ENCODE data around the gene KCNQ2.
"Not testable (repeated sequence)": the region's sequence is repeated elsewhere in the genome, so short reads cannot be mapped to it uniquely, and the experiment has no call there.

KCNQ2 gene

DNA sequence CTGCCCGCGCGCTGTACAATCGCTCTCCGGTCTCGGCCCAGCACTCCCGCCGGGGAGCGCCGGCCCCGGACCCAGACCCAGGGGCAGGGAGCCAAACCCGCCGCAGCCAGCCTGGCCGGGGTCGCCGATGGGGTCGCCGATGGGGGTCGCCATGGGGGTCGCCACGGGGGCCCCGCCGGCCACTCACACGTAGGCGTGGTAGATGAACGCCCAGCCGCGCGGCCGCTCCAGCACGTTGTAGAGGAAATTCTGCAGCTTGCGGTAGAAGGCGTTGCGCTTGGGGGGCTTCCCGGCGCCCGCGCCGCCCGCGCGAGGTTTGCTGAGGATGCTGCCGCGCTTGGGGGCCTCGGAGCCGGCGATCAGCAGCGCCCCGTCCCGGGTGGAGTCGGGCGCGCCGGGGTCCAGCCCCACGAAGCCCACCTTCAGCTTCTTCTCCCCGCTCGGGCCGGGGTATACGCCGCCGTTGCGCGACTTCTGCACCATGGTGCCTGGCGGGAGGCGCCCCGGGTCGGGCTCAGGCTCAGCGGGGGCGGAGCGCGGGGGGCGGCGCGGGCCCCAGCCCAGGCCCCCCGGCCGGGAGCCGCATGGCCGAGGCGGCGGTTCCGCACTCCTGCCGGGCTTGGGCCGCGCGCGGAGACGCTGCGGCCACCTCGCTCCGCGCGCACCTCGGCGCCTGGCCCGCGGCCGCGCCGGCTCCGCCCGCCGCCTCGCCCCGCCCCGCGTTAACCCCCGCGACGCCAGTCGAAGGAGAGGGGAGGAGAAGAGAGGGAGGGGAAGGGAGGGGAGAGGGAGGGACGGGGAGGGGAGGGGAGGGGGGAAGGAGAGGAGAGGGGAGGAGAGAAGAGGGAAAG lies at the start of gene KCNQ2:
KCNQ2 (minus strand) TSS at position 675 of the 851 bp plus-strand sequence; CDS start at position 483, 192 bp downstream.
- DNase-seq (ENCODE audit: low spot score): no peak

DNA sequence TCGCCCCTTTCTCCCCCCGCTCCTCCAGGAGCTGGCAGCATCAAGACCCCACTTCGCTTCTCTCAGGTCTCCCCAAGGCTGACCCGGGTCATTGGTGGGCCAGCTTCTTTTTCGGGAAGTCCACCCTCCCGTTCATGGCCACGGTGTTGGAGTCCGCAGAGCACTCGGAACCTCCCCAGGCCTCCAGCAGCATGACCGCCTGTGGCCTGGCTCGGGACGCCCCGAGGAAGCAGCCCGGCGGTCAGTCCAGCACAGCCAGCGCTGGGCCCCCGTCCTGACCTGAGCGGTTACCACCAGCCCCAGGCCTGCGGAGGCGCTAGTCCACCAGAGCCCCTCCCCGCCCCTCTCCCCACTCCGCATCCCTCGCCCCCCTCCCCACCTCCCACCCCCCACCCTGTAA lies 49.1 kb upstream of the KCNQ2 start:
- DNase-seq (ENCODE audit: low spot score): no peak

DNA sequence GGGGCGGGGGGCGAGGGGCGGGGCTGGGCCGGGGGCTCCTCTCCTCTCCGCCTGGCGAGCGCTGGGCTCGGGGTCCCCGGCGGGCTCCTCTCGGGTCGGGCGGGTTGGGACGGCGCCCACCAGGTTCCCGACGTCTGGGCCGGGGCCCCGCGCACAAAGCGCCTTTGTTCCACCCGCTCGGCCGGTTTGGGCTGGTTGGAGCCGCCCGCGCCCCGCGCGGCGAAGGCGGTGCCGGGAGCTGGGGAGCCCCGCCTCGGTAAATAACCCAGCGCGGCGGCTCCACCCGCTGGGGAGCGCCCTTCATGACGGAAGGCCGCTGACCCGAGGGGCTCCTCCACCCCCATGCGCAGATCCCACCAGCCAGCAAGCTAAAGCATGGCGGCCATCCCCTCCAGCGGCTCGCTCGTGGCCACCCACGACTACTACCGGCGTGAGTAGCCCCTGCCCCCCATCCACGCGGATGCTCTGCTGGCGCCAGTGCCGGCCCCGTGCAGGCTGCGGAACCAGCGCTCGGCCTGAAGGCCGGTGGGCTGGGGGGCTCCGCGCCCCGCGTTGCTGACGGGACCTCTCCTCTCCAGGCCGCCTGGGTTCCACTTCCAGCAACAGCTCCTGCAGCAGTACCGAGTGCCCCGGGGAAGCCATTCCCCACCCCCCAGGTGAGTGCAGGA lies 48.6 kb upstream of the KCNQ2 start:
- peak; percentile 82 for DNase-seq (ENCODE audit: low spot score)

DNA sequence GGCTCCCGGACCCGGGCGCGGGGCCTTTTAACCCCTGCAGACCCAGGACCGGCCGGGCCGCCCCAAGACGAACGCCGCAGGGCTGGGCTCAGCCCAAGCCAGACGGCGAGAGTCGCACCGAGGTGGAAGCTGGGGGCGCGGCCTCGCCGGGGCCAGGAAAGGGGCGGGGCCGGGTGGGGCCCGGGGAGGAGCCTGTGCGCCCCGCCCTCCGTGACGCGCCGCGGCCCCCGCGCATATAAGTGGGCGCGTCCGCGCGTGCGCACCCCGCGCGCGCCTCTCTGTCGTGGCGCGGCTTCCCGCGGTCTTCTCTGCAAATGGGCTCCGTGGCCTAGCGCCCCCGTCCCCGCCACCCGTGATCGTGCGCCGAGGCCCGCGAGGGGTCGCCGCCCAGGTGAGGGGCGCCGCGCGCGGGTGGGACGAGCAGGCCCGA lies 48.1 kb upstream of the KCNQ2 start, which contains the start of gene PPDPF:
PPDPF (plus strand) TSS at position 262 of the 430 bp plus-strand sequence. CDS start 544 bp downstream, outside the sequence.
- DNase-seq (ENCODE audit: low spot score): peak; percentile 98

DNA sequence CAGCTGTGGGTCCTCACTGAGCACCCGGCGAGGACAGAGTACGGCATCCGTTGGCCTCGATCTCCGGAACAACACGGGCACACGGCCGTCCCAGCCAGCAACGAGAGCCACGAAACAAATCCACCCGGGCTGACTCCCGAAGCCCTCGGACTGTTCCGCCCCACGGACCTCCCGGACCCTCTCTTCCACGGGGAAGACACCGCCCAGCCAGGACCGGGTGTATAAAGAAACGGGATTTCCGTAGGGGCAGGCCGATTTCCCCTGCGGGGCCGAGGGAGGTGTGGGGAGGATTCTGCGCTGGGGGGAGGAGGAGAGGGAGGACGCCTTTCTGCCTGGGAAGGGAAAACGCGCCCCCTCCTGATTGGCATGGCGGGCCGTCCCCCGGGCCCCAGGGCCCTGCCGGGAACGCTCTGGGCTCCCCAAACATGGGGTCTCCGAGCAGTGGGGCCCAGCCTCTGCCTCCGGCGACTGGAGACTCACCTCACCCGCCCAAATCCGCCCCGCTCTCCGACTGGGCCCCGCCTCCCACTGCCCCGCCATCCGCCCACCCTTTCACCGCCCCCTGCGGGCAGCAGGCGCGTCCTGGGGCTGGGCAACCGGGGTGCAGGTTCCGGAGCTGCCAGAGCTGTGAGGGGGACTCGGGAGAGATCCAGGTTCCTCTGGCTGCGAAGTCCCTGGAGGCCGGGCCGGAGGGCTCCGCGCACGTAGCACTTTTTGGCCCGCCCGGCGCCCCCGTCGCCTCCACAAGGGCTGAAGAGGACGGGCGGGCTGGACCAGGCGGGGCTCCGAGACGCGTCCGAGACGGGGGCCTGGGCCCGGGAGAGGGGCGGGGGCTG lies 47.4 kb upstream of the KCNQ2 start:
- DNase-seq (ENCODE audit: low spot score): peak; percentile 69

DNA sequence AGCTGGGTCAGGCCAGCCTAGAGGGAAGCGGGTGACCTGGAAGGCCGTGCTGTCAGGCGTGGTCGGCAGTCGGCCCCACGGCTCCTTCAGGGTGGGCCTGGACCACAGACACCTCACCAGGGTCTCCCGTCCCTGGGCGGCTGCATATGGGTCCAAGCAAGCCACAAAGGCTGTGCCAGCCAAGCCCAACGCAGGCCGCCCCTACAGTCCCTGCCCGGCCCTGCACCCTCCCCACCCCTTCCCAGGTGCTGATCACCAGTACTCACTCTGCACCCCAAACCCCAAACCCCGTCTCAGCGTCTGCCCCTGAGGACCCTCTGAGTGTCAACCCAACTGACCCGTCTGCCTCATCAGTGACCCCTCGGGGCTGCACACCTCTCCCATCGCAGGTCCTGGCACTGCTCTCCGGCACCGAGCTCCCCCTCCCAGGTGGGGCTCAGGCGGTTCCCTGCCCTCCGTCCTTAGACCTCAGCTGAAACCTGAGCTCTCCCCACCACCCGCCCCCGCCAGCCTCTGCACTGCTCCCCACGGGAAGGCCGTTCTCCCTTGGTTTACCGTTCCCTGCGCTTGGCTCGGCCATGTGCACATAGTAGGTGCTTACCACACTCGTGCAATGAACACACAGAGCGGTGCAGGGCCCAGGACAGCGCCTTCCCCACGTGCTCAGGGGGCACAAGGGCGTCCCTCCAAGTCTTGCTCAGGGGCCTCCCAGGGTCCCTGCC lies 46.7 kb upstream of the KCNQ2 start:
- no peak for DNase-seq (ENCODE audit: low spot score)

DNA sequence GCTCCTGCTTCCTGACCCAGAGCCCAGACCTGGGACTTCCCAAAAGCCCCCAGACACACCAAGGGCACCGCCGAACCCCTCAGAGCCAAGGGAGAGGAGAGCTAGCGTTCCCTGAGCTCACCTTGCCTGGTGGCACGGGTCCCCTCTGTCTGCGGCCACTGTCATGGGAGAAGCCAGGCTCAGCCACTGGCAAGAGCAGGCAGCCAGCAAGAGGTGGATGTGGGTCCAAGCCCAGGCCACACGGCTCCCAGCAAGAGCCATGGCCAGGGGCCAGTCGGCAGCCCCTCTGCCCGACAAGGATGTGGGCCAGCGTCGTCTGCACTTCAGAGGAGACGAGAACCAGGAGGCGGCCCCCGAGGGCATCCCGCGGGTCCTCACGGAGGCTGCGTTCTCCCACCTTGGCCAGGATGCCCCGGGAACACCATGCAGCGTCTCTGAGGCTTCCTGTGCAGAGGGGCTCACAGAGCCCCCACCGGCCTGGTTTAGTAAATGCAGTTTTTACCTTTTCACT lies 46.0 kb upstream of the KCNQ2 start:
- DNase-seq (ENCODE audit: low spot score): no peak

DNA sequence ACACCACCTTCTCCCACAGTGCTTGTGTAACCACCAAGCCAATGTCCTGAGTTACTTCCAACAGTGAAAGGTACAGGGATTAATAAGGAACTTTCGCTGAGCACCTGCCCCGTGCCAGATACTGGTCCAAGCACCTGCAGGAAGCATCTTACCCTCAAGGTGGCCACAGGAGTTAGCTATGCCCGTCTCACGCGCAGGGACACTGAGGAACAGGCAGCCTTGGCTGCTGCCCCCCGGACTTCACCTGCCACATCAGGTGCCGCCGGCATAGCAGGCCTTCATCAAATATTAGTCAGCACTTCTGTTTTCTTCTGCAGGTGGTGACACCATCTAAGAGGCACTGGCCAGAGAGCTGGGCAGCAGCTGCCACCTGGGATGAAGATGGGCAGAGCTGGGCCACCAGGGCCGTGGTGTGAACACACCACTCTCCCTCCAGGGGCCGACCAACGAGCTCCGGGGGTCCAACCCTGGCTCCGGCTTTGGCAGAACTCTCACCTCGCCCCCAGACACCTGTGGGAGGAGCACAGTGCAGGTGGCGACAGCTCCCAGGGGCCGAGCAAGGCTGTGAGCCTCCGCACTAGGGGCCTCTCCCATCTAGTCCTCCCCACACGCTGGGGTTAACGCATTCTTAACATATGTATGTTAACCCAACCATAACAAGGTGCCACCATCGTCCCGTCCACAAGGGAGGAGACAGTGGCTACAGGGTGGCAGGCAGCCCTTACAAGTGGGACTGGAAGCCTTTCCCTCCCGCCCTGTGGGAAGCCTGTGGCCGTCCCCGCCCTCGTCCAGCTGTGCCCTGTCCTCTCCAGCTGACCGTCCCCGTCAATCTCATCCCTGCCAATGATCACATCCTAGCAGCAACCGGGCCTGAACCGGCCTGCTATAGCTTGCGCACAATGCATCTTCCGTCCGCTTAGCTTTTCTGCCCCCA lies 45.2 kb upstream of the KCNQ2 start:
- DNase-seq (ENCODE audit: low spot score): no peak

DNA sequence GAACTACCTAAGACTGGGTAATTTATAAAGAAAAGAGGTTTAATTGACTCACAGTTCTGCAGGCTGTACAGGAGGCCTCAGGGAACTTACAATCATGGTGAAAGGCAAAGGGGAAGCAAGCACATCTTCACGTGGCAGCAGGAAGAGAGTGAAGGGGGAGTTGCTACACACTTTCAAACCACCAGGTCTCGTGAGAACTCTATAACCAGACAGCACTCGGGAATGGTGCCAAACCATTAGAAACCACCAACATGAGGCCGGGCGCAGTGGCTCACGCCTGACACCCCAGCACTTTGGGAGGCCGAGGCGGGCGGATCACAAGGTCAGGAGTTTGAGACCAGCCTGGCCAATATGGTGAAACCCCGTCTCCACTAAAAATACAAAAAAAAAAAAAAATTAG lies 42.1 kb upstream of the KCNQ2 start:
- DNase-seq (ENCODE audit: low spot score): not testable (repeated sequence)

DNA sequence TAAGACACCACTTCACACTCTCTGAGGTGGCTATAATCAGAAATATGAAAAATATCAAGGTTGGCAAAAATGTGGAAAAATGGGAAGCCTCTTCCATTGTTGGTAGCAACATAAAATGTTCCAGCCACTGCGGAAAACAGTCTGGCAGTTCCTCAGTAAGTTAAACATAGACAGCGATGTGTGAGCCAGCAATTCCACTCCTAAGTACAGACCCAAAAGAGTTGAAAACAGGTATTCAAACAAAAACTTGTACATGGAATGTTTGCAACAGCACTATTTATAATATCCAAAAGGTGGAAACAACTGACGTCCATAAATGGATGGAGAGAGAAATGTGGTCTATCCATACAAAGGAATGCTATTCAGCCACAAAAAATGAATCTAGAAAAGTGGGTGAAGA lies 40.8 kb upstream of the KCNQ2 start:
- no peak for DNase-seq (ENCODE audit: low spot score)

DNA sequence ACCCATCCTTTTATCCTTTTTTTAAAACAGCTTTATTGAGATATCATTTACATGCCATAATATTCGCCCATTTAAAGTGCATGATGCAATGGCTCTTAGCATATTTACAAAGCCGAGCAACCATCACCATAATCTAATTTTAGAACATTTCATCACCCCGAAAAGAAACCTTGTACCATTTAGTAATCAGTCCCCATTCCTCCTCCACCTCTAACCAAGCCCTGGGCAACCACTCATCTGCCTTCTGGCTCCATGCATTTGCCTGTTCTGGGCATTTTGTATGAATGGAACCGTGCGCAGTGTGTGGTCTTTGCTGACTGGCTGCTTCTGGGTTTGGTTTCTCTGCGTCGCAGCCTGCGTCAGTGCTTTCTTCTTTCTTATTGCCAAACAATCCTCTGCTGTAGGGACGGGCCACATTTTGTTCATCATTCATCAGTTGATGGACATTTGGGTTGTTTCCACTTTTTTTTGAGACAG lies 36.7 kb upstream of the KCNQ2 start:
- no peak for DNase-seq (ENCODE audit: low spot score)

DNA sequence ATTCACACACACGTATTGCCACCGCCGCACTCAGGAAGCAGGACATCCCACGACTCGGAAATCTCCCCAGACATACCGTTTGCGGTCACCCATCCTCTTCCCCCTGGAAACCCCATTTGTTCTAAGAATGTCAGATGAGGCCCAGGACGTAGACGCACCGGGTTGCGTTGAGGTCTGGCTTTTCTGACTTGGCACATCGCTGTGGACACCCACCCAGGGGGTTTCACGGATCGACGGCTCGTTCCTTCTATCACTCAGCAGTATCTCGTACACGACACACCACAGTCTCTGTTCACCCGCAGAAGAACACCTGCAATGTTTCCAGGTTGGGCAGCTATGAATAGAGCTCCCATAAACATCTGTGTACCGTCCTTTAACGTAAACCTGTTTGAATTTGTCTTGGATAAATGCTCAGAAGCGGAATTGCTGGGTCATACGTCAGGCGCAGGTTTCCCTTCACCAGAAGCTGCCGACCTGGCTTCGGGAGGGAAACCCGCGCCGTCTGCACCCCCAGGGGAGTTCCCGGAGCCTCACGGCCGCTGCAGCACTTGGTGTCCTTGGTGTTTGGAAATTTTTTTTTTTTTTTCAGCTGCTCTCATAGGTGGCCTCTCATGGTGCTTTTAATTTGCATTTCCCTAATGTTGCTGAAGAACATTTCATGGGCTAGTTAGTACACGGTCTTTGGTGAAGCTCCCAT lies 35.8 kb upstream of the KCNQ2 start:
- no peak for DNase-seq (ENCODE audit: low spot score)

DNA sequence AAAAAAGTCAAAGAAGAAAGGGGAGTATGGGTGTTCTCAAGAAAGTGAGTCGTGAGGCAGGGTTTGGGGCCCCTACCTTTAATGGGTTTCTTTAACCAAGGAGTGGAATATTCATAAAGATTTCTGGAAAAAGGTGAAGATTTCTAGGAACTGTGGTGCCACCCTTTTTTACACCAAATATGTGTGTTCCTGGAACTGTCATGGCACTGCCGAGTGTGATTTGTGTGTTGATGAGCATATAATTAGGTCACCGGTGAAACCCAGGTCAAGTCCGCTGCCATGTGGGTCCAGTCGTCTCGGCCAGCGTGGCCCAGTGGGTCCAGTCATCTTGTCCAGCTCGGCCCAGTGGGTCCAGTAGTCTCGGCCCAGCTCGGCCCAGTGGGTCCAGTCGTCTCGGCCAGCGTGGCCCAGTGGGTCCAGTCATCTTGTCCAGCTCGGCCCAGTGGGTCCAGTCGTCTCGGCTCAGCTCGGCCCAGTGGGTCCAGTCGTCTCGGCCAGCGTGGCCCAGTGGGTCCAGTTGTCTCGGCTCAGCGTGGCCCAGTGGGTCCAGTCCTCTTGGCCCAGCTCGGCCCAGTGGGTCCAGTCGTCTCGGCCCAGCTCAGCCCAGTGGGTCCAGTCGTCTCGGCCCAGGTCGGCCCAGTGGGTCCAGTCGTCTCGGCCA lies 34.8 kb upstream of the KCNQ2 start:
- DNase-seq (ENCODE audit: low spot score): no peak

DNA sequence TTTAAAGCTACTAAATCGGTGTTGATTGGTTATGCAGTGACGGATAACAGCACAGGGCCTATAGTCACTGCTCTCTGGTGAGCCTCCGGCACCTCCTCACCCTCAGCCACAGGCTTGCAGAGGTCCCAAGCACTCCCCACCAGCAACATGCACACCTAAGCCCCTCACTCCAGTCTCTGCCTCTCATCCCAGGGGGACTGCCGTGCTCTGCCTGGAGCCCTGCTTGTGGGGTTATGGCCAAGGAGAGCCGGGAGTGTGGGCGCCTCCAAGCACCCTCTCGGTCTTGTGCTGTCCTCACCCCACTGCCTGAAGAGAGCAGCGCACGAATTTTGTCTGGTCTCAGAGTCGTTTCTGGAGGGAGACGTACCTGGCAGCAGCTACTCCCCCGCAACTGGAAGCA lies 33.3 kb upstream of the KCNQ2 start:
- DNase-seq (ENCODE audit: low spot score): no peak

DNA sequence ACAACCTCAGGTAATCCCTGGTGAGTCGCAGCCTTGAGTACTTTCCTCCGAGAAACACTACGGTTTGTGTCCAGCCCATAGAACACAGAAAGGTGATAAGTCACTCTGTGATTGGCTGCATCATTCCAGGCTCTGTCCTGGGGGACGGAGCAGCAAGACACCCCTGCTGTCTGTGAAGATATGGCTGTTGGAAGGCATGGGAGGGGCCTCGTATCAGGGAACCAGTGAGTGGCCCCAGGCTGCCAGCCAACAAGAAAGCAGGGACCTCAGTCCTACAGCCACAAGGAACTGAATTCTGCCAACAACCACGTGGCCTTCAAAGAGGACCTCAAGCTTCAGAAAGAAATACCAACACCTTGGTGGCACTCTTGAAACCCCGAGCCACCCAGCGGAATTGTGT lies 32.8 kb upstream of the KCNQ2 start:
- DNase-seq (ENCODE audit: low spot score): no peak

DNA sequence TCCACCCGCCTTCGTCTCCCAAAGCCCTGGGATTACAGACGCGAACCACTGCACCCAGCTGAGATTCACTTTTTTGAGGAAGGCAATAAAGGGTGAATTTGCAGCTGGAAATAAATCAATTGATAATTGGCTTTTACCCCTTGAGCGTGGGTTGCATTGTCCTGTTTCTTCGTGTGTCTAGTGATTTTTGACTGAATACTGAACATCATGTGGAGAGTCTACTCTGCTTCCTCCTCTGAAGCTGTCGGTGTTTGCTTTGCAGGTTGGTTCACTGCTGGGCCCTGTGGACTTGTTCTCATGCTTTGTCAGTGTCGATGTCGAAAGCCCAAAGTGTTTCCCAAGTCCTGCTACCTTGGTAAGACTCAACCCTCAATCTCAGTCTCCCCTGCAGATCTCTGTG lies 32.2 kb upstream of the KCNQ2 start:
- no peak for DNase-seq (ENCODE audit: low spot score)

DNA sequence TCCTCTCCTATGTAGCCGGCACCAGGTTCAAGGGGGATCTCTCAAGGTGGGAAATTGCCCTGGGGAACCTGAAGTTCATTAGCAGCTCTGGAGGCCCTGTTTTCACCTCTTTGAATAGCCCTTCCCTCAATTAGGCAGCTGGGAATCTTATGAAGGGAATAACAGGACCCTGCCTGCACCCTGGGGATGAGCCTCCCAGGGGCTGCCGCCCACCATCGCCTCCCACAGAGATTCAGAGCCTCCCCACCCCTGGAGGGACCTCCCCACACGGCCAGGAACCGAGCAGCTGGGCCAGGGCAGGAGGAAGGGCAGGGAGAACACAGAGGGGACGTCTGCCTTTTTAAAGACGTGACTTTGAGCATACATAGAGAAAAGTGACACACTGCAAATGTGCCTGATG lies 31.1 kb upstream of the KCNQ2 start:
- no peak for DNase-seq (ENCODE audit: low spot score)

DNA sequence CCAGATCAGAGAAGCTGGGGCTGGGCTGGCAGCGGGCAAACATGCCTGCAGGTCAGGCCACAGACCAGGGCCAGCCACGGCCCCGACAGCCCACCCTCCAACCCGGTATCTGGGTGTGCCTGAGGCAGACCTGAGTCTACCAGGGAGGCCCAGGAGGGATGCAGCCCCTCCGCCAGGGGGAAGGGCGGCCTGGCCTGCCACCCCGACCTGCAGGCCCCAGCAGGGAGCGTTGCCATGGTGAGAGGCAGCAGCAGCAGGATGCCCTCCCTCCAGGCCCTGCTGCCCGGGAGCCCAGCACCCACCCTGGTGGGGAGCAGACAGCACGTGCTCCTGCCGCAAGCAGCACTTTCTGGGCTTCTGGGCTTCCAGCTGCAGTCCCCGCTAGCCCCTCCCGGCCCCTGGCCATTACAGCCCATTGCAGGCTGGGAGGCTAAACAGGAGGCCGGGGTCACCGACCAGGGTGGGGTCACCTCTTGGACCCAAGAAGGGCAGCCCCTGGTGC lies 30.3 kb upstream of the KCNQ2 start:
- DNase-seq (ENCODE audit: low spot score): no peak
